Activated T-helper 1 cell treated with Interleukin-2 at 50 U/mL for 16 hours (primary cell): ENCODE data around the gene CNGA2.

Experiments
- DNase-seq: peaks from one replicate; pipeline ENCODE4 v3.0.0-alpha.2; 2020; ENCODE audit warnings: low read depth

The CNGA2 gene

GRCh38 chrX:151752847-151753246 is 18.3 kb downstream of the CNGA2 start:
- DNase-seq, result no peak

- DNase-seq, result no peak
Observed at GRCh38 chrX:151753313-151754046, 18.9 kb downstream of the CNGA2 start.

GRCh38 chrX:151754047-151754429 is 19.5 kb downstream of the CNGA2 start:
- DNase-seq, result no peak

GRCh38 chrX:151754641-151755215 is 20.2 kb downstream of the CNGA2 start:
- no peak for DNase-seq

GRCh38 chrX:151759041-151759708 is 24.6 kb downstream of the CNGA2 start:
- DNase-seq, result no peak

GRCh38 chrX:151762802-151763201 is 28.3 kb downstream of the CNGA2 start:
- no peak for DNase-seq

- DNase-seq, result no peak
Observed at GRCh38 chrX:151763711-151764110, 29.2 kb downstream of the CNGA2 start.

GRCh38 chrX:151765026-151765425 is 30.5 kb downstream of the CNGA2 start:
- DNase-seq, result no peak

- no peak for DNase-seq
Observed at GRCh38 chrX:151771726-151772125, 37.2 kb downstream of the CNGA2 start.

- no peak for DNase-seq
Observed at GRCh38 chrX:151773434-151773833, 38.9 kb downstream of the CNGA2 start.

- no peak for DNase-seq
Observed at GRCh38 chrX:151774421-151774820, 39.9 kb downstream of the CNGA2 start.

GRCh38 chrX:151776181-151776731 is 41.7 kb downstream of the CNGA2 start:
- no peak for DNase-seq

GRCh38 chrX:151776936-151777335 is 42.4 kb downstream of the CNGA2 start:
- DNase-seq, result no peak

- no peak for DNase-seq
Observed at GRCh38 chrX:151779258-151779657, 44.7 kb downstream of the CNGA2 start.

- DNase-seq, result no peak
Observed at GRCh38 chrX:151780621-151781020, 46.1 kb downstream of the CNGA2 start.

GRCh38 chrX:151789179-151789800 is 54.7 kb downstream of the CNGA2 start:
- no peak for DNase-seq

- no peak for DNase-seq
Observed at GRCh38 chrX:151790481-151791160, 56.1 kb downstream of the CNGA2 start.

GRCh38 chrX:151791961-151792360 is 57.4 kb downstream of the CNGA2 start:
- no peak for DNase-seq

GRCh38 chrX:151792505-151792904 is 58.0 kb downstream of the CNGA2 start:
- DNase-seq, result no peak

GRCh38 chrX:151793886-151794285 is 59.3 kb downstream of the CNGA2 start:
- no peak for DNase-seq
